Endothelial cell of umbilical vein (primary cell): Measurements from ENCODE around the gene AGBL4. TPM values are rescaled to one million over a fixed set of nuclear protein-coding genes. Genes with fewer than 3 reads are reported as not detected.

Experiments used
- BruUV-seq: library from RNA; stranded (reverse); fragments of 400-500 nt; replicated peaks from 2 replicates; lab custom pipeline; 2021; lab: Mats Ljungman, UMichigan
- CTCF ChIA-PET: fragments of 300-600, 350-600 bp; sonication (Branson Sonifier 250); formaldehyde crosslinking; loops from one replicate; lab custom pipeline; 2021; ENCODE audit warnings: antibody characterized with exemption, inconsistent platforms; lab: Charles Lee
- POLR2A ChIA-PET: fragments of 300-600, 350-600 bp; sonication (Branson Sonifier 250); formaldehyde crosslinking; loops from one replicate; lab custom pipeline; 2021; ENCODE audit warnings: antibody characterized with exemption, inconsistent platforms; lab: Charles Lee
- DNase-seq: peaks from one replicate; pipeline ENCODE4 v3.0.0-alpha.2; 2011; ENCODE audit warnings: low read depth, low spot score
- FAIRE-seq: peaks from 2 replicates; lab custom pipeline; 2011; peaks lifted over from hg19 to GRCh38; lab: Jason Lieb, UNC
- H2AFZ ChIP-seq: 2 replicates; pipeline ENCODE4 v1.6.0; 2012; ENCODE audit warnings: low read depth, low read length, control low read depth, inconsistent platforms
- H3K27ac ChIP-seq: 2 replicates; pipeline ENCODE4 v1.5.1; 2011; ENCODE audit warnings: low read depth, mild to moderate bottlenecking, control low read depth, low read length, moderate library complexity; ENCODE audit not compliant: insufficient read depth
- H3K27me3 ChIP-seq, 2 experiments: 2 replicates each; pipeline versions ENCODE4 v1.6.0 to v1.6.1; 2011; ENCODE audit warnings: low read length in 2 of 2, mixed read lengths in 1 of 2; ENCODE audit not compliant: control insufficient read depth in 2 of 2, insufficient read depth in 2 of 2
- H3K36me3 ChIP-seq, 2 experiments: 2 replicates in 1 of 2; 3 replicates in 1 of 2; pipeline ENCODE4 v1.5.1; 2011; ENCODE audit warnings: low read length in 2 of 2, mild to moderate bottlenecking in 1 of 2, moderate library complexity in 1 of 2; ENCODE audit not compliant: control insufficient read depth in 2 of 2, insufficient read depth in 2 of 2; ENCODE audit errors: extremely low read depth in 1 of 2
- H3K4me1 ChIP-seq: 3 replicates; pipeline ENCODE4 v1.5.1; 2011; ENCODE audit warnings: mild to moderate bottlenecking, low read length; ENCODE audit not compliant: control insufficient read depth, insufficient read depth; ENCODE audit errors: extremely low read depth
- H3K4me2 ChIP-seq: 2 replicates; pipeline ENCODE4 v1.6.1; 2011; ENCODE audit warnings: low read length, control low read depth, mixed read lengths; ENCODE audit not compliant: insufficient read depth
- H3K4me3 ChIP-seq, 3 experiments: fragments of 200-600 bp in 1 of 3; sonication (generic), shearing (Covaris generic) in 1 of 3; replicated peaks in 1 of 3; 2 replicates each; pipeline ENCODE4 v1.5.1; 2011 to 2016; ENCODE audit warnings: control low read depth in 3 of 3, low read length in 3 of 3, mild to moderate bottlenecking in 2 of 3, inconsistent platforms in 1 of 3, low read depth in 1 of 3, moderate library complexity in 1 of 3; ENCODE audit not compliant: insufficient read depth in 1 of 3
- H3K79me2 ChIP-seq: 2 replicates; pipeline ENCODE4 v1.6.0; 2012; ENCODE audit warnings: low read length, inconsistent platforms; ENCODE audit not compliant: control insufficient read depth, insufficient read depth
- H3K9ac ChIP-seq: replicated peaks from 2 replicates; pipeline ENCODE3; 2011; ENCODE audit warnings: low read length, control low read depth; ENCODE audit not compliant: insufficient read depth; ENCODE audit errors: extremely low read depth
- H3K9me1 ChIP-seq: replicated peaks from 3 replicates; pipeline ENCODE4 v1.6.0; 2011; ENCODE audit warnings: mild to moderate bottlenecking, low read length; ENCODE audit not compliant: control insufficient read depth, insufficient read depth; ENCODE audit errors: extremely low read depth
- H3K9me3 ChIP-seq: replicated peaks from 2 replicates; pipeline ENCODE4 v1.5.1; 2012; ENCODE audit warnings: low read length, inconsistent platforms; ENCODE audit not compliant: control insufficient read depth, insufficient read depth
- H4K20me1 ChIP-seq: replicated peaks from 2 replicates; pipeline ENCODE3; 2011; ENCODE audit warnings: mild to moderate bottlenecking, low read length; ENCODE audit not compliant: control insufficient read depth, insufficient read depth; ENCODE audit errors: extremely low read depth
- CTCF ChIP-seq, 2 donors: IDR thresholded peaks; 1 replicate in 1 of 2; 2 replicates in 1 of 2; pipeline ENCODE4 v1.5.1; 2011; ENCODE audit warnings: low read length in 2 of 2, mild to moderate bottlenecking in 2 of 2, moderate library complexity in 2 of 2, control low read depth in 1 of 2, inconsistent platforms in 1 of 2, low read depth in 1 of 2; ENCODE audit not compliant: insufficient read depth in 1 of 2; ENCODE audit errors: extremely low read depth in 1 of 2
- EZH2 ChIP-seq: IDR thresholded peaks from 2 replicates; pipeline ENCODE4 v1.6.1; 2012; ENCODE audit warnings: borderline replicate concordance, low read depth, mild to moderate bottlenecking, moderate library complexity, low read length, inconsistent platforms; ENCODE audit not compliant: severe bottlenecking
- FOS ChIP-seq: IDR thresholded peaks from 2 replicates; pipeline ENCODE4 v1.6.1; 2011; ENCODE audit warnings: mild to moderate bottlenecking, low read length, moderate library complexity, borderline replicate concordance; ENCODE audit not compliant: insufficient read depth
- GATA2 ChIP-seq: IDR thresholded peaks from 2 replicates; pipeline ENCODE4 v1.7.0; 2011; ENCODE audit warnings: low read depth, mild to moderate bottlenecking, moderate library complexity, mixed read lengths, low read length; ENCODE audit not compliant: insufficient read length, insufficient read depth
- JUN ChIP-seq: IDR thresholded peaks from 2 replicates; pipeline ENCODE4 v1.6.1; 2011; ENCODE audit warnings: borderline replicate concordance, low read depth; ENCODE audit not compliant: insufficient read length, insufficient read depth
- MYC ChIP-seq: IDR thresholded peaks from one replicate; pipeline ENCODE4 v1.6.1; 2011; ENCODE audit warnings: mild to moderate bottlenecking, low read depth, low read length
- POLR2A ChIP-seq: IDR thresholded peaks from 2 replicates; pipeline ENCODE4 v1.6.1; 2012; ENCODE audit warnings: low read depth, mild to moderate bottlenecking, control low read depth, low read length
- POLR2AphosphoS5 ChIP-seq: IDR thresholded peaks from 2 replicates; pipeline ENCODE4 v1.6.1; 2012; ENCODE audit warnings: low read depth, mild to moderate bottlenecking, control low read depth, low read length, moderate library complexity; ENCODE audit not compliant: insufficient read depth
- dilution Hi-C: fragments of 300-500 bp; cut with MboI; formaldehyde crosslinking; loops from one replicate; pipeline ENCODE4 v1.15.0; 2019; ENCODE audit warnings: low sequenced_read_pairs; ENCODE audit not compliant: extremely low pct_ligation_motif_present
- intact Hi-C: fragments of 100-400 bp; cut with micrococcal nuclease; formaldehyde crosslinking; loops from one replicate; pipeline ENCODE4 v1.10.0; 2022
- polyA plus RNA-seq, 4 experiments: library from polyadenylated mRNA; depleted of rRNA in 3 of 4; stranded (reverse) in 3 of 4; unstranded in 1 of 4; fragments of >200 nt; gene quantifications; 2 replicates each; pipeline versions ENCODE4 v1.2.1 to v1.2.3, GENCODE V29; 2011 to 2012; ENCODE audit warnings: missing spikeins in 1 of 4
- total RNA-seq: library from RNA; stranded (reverse); gene quantifications from 2 replicates; pipeline ENCODE4 v1.2.3, GENCODE V29; 2021
- TF ChIP-seq, protein P1 (sequence below): IDR thresholded peaks from 2 replicates; pipeline ENCODE4 v1.6.1; 2011; ENCODE audit not compliant: insufficient read depth, insufficient read length

AGBL4 gene
- total and polyA plus RNA-seq, 2 donors (not counting 3 experiments of a cell fraction or from before 2014, with no cell fraction given) = not detected

DNA sequence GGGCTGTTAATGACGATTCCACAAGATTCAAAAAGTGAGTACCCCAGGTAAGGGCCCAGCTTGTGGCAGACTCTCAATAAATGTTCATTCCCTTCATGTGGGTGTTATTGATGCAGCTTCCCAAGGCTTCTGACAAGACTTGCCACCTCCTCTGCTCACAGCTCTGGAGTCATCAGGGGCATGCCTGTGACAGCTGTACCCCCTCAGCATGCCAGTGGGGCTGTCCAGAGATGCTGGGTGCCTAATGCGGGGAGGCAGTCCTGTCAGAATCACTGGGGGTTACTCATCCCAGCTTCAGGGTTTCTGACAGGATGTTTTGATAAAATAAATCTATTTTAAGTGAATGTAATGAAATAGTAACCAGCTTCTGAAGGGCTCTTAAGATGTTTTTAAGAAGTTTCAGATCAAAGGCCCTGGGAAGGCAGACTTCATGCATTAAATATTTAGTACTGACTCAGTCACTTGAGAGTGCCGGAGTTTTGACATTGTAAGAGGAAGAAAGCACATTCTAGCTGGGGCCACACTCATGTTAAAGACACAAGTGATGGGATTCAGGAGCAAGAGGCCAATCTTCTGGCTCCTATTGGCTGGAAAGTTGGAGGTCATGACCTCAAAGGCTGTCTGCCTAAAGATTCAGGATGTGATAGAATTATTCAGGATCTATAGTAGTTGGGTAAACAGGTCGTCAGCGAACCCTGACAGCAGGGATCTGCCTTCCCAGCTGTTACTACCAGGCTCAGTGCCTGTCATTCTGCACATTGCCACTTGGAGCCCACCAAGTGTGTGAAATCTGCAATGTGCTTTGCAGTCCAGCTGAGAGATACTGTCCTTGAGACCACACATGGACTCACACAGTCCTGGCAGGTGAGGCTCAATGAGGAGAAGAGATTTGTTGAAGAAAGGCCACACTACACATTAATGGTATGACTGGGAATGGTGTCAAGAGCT, 1007.5 kb downstream of the AGBL4 start:
- H3K36me3 ChIP-seq = no peaks in the 10 kb centered on the region
- dilution Hi-C loops = no loop called here
- no peaks in the 10 kb centered on the region for H3K79me2 ChIP-seq
- H3K9me3 ChIP-seq = no peaks in the 10 kb centered on the region
- H3K27ac ChIP-seq = no peak overlapping the region
- no peak overlapping the region for H2AFZ ChIP-seq
- no peak for DNase-seq
- no peak overlapping the region for H3K4me2 ChIP-seq
- H3K4me3 ChIP-seq = no peak overlapping the region
- H3K9me1 ChIP-seq = no peaks in the 10 kb centered on the region
- H3K9ac ChIP-seq = no peak overlapping the region
- no peak for FAIRE-seq
- H4K20me1 ChIP-seq = no peaks in the 10 kb centered on the region
- TF ChIP-seq, protein P1, sequence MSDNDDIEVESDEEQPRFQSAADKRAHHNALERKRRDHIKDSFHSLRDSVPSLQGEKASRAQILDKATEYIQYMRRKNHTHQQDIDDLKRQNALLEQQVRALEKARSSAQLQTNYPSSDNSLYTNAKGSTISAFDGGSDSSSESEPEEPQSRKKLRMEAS = no peak
- TF ChIP-seq EZH2 (no peak), CTCF (IDR thresholded peaks at IDR 0.05; ENCODE audit: extremely low read depth in 1 of 2, insufficient read depth in 1 of 2, low read depth in 1 of 2, low read length in 2 of 2) (no peak), FOS (no peak), GATA2 (no peak), MYC (no peak), POLR2AphosphoS5 (no peak), POLR2A (no peak), JUN (no peak)
- no peaks in the 10 kb centered on the region for H3K27me3 ChIP-seq
- no peaks in the 10 kb centered on the region for H3K4me1 ChIP-seq
- intact Hi-C loops = no loop called here
- ChIA-PET POLR2A (no interaction called here), CTCF (no interaction called here)
- no TSS peak for BruUV-seq
